SK-N-SH (cell line): Measurements from ENCODE around the gene CPNE8. TPM values are rescaled to one million over a fixed set of nuclear protein-coding genes. Genes with fewer than 3 reads are reported as not detected.

ENCODE experiments used
- CTCF ChIA-PET: fragments of 300-600, 350-600 bp; formaldehyde crosslinking; extraction: SDS; loops from one replicate; lab custom pipeline; 2021; lab: Yijun Ruan, JAX
- POLR2A ChIA-PET: fragments of 350-600 bp; sonication (Branson Sonifier 250); formaldehyde crosslinking; extraction: SDS; loops from one replicate; lab custom pipeline; 2020; ENCODE audit warnings: antibody characterized with exemption, inconsistent platforms; lab: Yijun Ruan, JAX
- DNase-seq: peaks from one replicate; pipeline ENCODE4 v3.0.0; 2012
- H2AFZ ChIP-seq: fragments of 200-600 bp; sonication (generic); 2 replicates; pipeline ENCODE4 v1.8.1; 2016; ENCODE audit warnings: antibody characterized with exemption, mild to moderate bottlenecking, low read depth
- H3F3A ChIP-seq: fragments of 200-600 bp; sonication (generic); replicated peaks from 2 replicates; pipeline ENCODE3; 2016; ENCODE audit warnings: antibody characterized with exemption, mild to moderate bottlenecking; ENCODE audit not compliant: insufficient read depth
- H3K27ac ChIP-seq, 2 experiments: fragments of 200-500 bp in 1 of 2; fragments of 200-600 bp in 1 of 2; sonication (Bioruptor generic) in 1 of 2; sonication (generic), shearing (Covaris generic) in 1 of 2; 2 replicates each; pipeline versions ENCODE4 v1.5.1 to v1.6.1; 2014 to 2016; ENCODE audit warnings: low read depth in 2 of 2, inconsistent platforms in 1 of 2, low read length in 1 of 2, mild to moderate bottlenecking in 1 of 2, mixed read lengths in 1 of 2
- H3K27me3 ChIP-seq: fragments of 200-600 bp; sonication (generic), shearing (Covaris generic); 2 replicates; pipeline ENCODE4 v1.6.1; 2016; ENCODE audit warnings: mixed run types; ENCODE audit not compliant: insufficient read depth
- H3K36me3 ChIP-seq, 2 experiments: fragments of 200-500 bp in 1 of 2; fragments of 200-600 bp in 1 of 2; sonication (Bioruptor generic) in 1 of 2; sonication (generic) in 1 of 2; replicated peaks in 1 of 2; 2 replicates each; pipeline versions ENCODE3 to v1.5.1; 2014 to 2016; ENCODE audit warnings: low read length in 1 of 2, mild to moderate bottlenecking in 1 of 2; ENCODE audit not compliant: insufficient read depth in 2 of 2, control insufficient read depth in 1 of 2
- H3K4me1 ChIP-seq, 2 experiments: fragments of 200-500 bp in 1 of 2; fragments of 200-600 bp in 1 of 2; sonication (Bioruptor generic) in 1 of 2; sonication (generic), shearing (Covaris generic) in 1 of 2; 2 replicates each; pipeline versions ENCODE4 v1.5.1 to v1.6.1; 2014 to 2016; ENCODE audit warnings: low read depth in 1 of 2, low read length in 1 of 2, mixed run types in 1 of 2; ENCODE audit not compliant: insufficient read depth in 2 of 2, control insufficient read depth in 1 of 2
- H3K4me2 ChIP-seq: fragments of 200-600 bp; sonication (generic), shearing (Covaris generic); 2 replicates; pipeline ENCODE4 v1.6.1; 2017; ENCODE audit warnings: mixed run types
- H3K4me3 ChIP-seq, 2 experiments: fragments of 200-500 bp in 1 of 2; fragments of 200-600 bp in 1 of 2; sonication (Bioruptor generic) in 1 of 2; sonication (generic), shearing (Covaris generic) in 1 of 2; 2 replicates each; pipeline versions ENCODE4 v1.5.1 to v1.8.1; 2014 to 2016; ENCODE audit warnings: low read depth in 2 of 2, inconsistent platforms in 1 of 2, low read length in 1 of 2, mild to moderate bottlenecking in 1 of 2, mixed read lengths in 1 of 2, moderate library complexity in 1 of 2
- H3K79me2 ChIP-seq: fragments of 200-600 bp; sonication (generic); 2 replicates; pipeline ENCODE4 v1.8.1; 2017; ENCODE audit warnings: mild to moderate bottlenecking; ENCODE audit not compliant: insufficient read depth
- H3K9ac ChIP-seq: fragments of 200-600 bp; sonication (generic); 2 replicates; pipeline ENCODE4 v1.6.1; 2017; ENCODE audit warnings: mixed run types
- H3K9me2 ChIP-seq: fragments of 200-600 bp; sonication (generic); 2 replicates; pipeline ENCODE4 v1.6.1; 2017; ENCODE audit warnings: mixed run types
- H3K9me3 ChIP-seq: fragments of 200-600 bp; sonication (generic); 2 replicates; pipeline ENCODE4 v1.6.1; 2017; ENCODE audit warnings: mixed run types, mild to moderate bottlenecking, moderate library complexity
- H4K20me1 ChIP-seq: fragments of 200-600 bp; sonication (generic); 2 replicates; pipeline ENCODE4 v1.6.1; 2017; ENCODE audit warnings: mild to moderate bottlenecking, mixed run types; ENCODE audit not compliant: insufficient read depth
- CHD2 ChIP-seq: fragments of 150-350 bp; IDR thresholded peaks from 2 replicates; pipeline ENCODE4 v1.6.1; 2018; ENCODE audit warnings: low read length; ENCODE audit not compliant: partially characterized antibody
- FOXM1 ChIP-seq: IDR thresholded peaks from 2 replicates; pipeline ENCODE4 v1.4.0; 2012; ENCODE audit warnings: low read depth, mild to moderate bottlenecking
- GATA2 ChIP-seq: sonication (generic); formaldehyde crosslinking; IDR thresholded peaks from 2 replicates; pipeline ENCODE4 v1.5.0; 2020; ENCODE audit warnings: mild to moderate bottlenecking, missing genetic modification reagents
- JUND ChIP-seq: IDR thresholded peaks from 2 replicates; pipeline ENCODE4 v1.4.0; 2012
- NFIC ChIP-seq: IDR thresholded peaks from 2 replicates; pipeline ENCODE4 v1.4.0; 2012; ENCODE audit warnings: borderline replicate concordance
- RAD21 ChIP-seq: IDR thresholded peaks from 2 replicates; pipeline ENCODE4 v1.6.1; 2012; ENCODE audit warnings: mild to moderate bottlenecking, low read length
- RCOR1 ChIP-seq: fragments of 150-350 bp; IDR thresholded peaks from 2 replicates; pipeline ENCODE4 v1.6.1; 2017; ENCODE audit warnings: antibody characterized with exemption, low read length
- RXRA ChIP-seq: IDR thresholded peaks from 2 replicates; pipeline ENCODE4 v1.4.0; 2012; ENCODE audit warnings: low read depth, mild to moderate bottlenecking, borderline replicate concordance
- SIN3A ChIP-seq: IDR thresholded peaks from 2 replicates; pipeline ENCODE4 v1.6.1; 2012; ENCODE audit warnings: low read depth, mild to moderate bottlenecking, low read length, moderate library complexity, borderline replicate concordance
- SMC3 ChIP-seq: IDR thresholded peaks from 2 replicates; pipeline ENCODE4 v1.6.1; 2012; ENCODE audit warnings: low read depth, low read length, improper control_type of control experiment
- TAF1 ChIP-seq: IDR thresholded peaks from 2 replicates; pipeline ENCODE4 v1.6.1; 2012; ENCODE audit warnings: low read depth, mild to moderate bottlenecking, low read length, moderate library complexity, borderline replicate concordance
- TCF12 ChIP-seq: IDR thresholded peaks from 2 replicates; pipeline ENCODE4 v1.4.0; 2012
- TEAD4 ChIP-seq: IDR thresholded peaks from 2 replicates; pipeline ENCODE4 v1.4.0; 2012; ENCODE audit warnings: mild to moderate bottlenecking, borderline replicate concordance; ENCODE audit not compliant: insufficient read depth
- YY1 ChIP-seq: IDR thresholded peaks from 2 replicates; pipeline ENCODE4 v1.4.0; 2012; ENCODE audit warnings: low read depth, mild to moderate bottlenecking
- WGBS: methylation state at CpG from one replicate; pipeline ENCODE4 v1.1.6; 2017; ENCODE audit warnings: low lambda C conversion rate; 5-methylcytosine and 5-hydroxymethylcytosine counted together
- polyA plus RNA-seq, 3 experiments: library from polyadenylated mRNA; depleted of rRNA; stranded (reverse); fragments of >200 nt; gene quantifications; 2 replicates each; pipeline ENCODE4 v1.2.3, GENCODE V29; 2012
- TF ChIP-seq, protein P1 (sequence below): fragments of 200-600 bp; sonication (generic); IDR thresholded peaks from 2 replicates; pipeline ENCODE4 v1.6.1; 2017; ENCODE audit warnings: antibody characterized with exemption, mild to moderate bottlenecking, moderate library complexity
- TF ChIP-seq, protein P2 (sequence below): IDR thresholded peaks from 2 replicates; pipeline ENCODE4 v1.4.0; 2012; ENCODE audit warnings: low read depth, borderline replicate concordance
- TF ChIP-seq, protein P3 (sequence below): fragments of 150-350 bp; IDR thresholded peaks from 2 replicates; pipeline ENCODE4 v1.6.1; 2017; ENCODE audit warnings: antibody characterized with exemption, low read length, low read depth, borderline replicate concordance

Gene CPNE8
- polyA plus RNA-seq, 1 of the 3 experiments (the other 2 are of a cell fraction) = not detected

DNA sequence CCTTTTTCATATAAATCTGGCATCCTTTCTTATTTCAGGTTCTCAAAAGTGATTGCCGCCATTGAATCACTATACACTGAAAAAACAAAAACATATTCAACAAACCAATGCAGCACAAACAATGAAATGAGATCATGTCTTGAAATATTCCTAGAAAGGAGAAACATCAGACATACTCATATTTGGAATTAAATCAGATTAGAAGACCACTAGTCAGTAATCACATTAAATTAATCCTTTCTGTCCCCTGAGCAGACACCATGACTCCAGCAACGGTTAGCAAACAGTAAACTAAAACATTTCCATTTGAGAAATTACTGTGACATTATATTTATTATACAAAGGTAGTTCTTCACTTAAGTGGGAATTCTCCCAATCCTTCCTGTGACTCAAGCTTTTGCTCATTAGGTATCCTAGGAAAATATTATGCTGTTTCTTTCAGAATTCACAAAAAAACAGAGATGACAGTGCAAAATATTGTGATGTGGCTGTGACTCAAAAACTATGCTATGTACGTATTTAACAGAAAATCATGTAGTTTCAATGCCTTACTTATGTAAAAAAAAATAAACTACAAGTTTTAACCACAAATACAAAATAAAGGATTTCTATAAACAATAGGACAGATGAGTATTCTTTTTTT is 29.7 kb downstream of the CPNE8 start (continued):
- TF ChIP-seq SIN3A (no peak), FOXM1 (no peak), YY1 (no peak)

DNA sequence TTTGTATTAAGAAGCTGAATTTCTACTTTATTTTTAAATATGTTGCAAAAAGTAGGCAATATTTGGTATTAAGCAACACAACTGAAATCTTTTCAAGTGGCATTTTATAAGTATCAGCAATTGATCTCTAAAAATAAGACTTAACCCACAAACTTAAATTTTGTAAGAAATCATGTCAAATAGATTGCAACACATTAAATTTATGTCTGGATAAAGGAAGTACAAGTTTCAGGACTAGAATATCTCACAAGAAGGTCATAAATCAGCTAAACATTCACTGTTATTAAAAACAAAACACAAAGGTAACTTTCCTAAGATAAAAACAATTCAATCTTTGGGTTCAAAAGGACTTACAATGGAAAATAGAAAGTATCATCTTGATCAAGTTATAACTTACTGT is 32.8 kb downstream of the CPNE8 start:
- TF ChIP-seq GATA2 (CRISPR knock-in tag) = no peak
- TF ChIP-seq, protein P1, sequence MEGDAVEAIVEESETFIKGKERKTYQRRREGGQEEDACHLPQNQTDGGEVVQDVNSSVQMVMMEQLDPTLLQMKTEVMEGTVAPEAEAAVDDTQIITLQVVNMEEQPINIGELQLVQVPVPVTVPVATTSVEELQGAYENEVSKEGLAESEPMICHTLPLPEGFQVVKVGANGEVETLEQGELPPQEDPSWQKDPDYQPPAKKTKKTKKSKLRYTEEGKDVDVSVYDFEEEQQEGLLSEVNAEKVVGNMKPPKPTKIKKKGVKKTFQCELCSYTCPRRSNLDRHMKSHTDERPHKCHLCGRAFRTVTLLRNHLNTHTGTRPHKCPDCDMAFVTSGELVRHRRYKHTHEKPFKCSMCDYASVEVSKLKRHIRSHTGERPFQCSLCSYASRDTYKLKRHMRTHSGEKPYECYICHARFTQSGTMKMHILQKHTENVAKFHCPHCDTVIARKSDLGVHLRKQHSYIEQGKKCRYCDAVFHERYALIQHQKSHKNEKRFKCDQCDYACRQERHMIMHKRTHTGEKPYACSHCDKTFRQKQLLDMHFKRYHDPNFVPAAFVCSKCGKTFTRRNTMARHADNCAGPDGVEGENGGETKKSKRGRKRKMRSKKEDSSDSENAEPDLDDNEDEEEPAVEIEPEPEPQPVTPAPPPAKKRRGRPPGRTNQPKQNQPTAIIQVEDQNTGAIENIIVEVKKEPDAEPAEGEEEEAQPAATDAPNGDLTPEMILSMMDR = no peak
- TF ChIP-seq FOXM1 = no peak
- TF ChIP-seq RXRA = no peak
- no peak for TF ChIP-seq RCOR1
- no peak for TF ChIP-seq NFIC
- TF ChIP-seq CHD2 = no peak
- TF ChIP-seq, all 33 proteins: peak for 0
- H4K20me1 ChIP-seq = no peaks in the 10 kb centered on the region
- H3K27ac ChIP-seq = no peak overlapping the region
- H2AFZ ChIP-seq = no peak overlapping the region
- H3K4me2 ChIP-seq = no peak overlapping the region
- H3K27me3 ChIP-seq = no peaks in the 10 kb centered on the region
- no peaks in the 10 kb centered on the region for H3K36me3 ChIP-seq
- H3K9me2 ChIP-seq = no peaks in the 10 kb centered on the region
- ChIA-PET CTCF (interaction anchor here (1.1 kb wide), 1 partner anchor 49 kb away, joined by 3 read pairs; no protein-coding TSS in a partner anchor), POLR2A (no interaction called here)
- H3K4me3 ChIP-seq = no peak overlapping the region
- H3K9me3 ChIP-seq = no peaks in the 10 kb centered on the region
- DNase-seq = no peak
- H3K9ac ChIP-seq = no peak overlapping the region
- H3K4me1 ChIP-seq = no peaks in the 10 kb centered on the region; a peak in 1 of 4 replicates
- H3K79me2 ChIP-seq = no peaks in the 10 kb centered on the region
- no peaks in the 10 kb centered on the region for H3F3A ChIP-seq

DNA sequence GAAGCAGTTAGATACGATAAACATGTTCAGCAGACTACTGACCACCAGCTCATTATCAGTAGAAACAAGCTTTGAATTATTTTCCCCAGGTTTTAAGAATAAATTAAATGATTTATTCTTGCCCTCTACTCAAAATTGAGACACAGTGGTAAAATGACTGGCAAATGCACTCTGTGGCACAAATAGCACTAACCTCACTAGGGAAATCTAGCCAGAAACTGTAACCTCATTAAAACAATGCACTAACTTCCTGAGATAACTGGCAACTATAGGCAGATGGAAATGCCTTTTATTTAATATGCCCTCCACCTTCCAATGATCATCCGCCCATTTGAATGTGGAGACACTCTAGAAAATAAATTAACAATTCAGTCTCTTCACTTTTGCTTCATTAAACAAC is 33.2 kb downstream of the CPNE8 start:
- Histone ChIP-seq H3K9ac (no peak overlapping the region), H3K4me3 (no peak overlapping the region), H3K9me2 (no peaks in the 10 kb centered on the region), H3K27me3 (no peaks in the 10 kb centered on the region), H2AFZ (no peak overlapping the region), H3K4me1 (no peaks in the 10 kb centered on the region; a peak in 1 of 4 replicates), H3K4me2 (no peak overlapping the region), H3K79me2 (no peaks in the 10 kb centered on the region), H3K36me3 (no peaks in the 10 kb centered on the region), H4K20me1 (no peaks in the 10 kb centered on the region), H3K9me3 (no peaks in the 10 kb centered on the region), H3K27ac (no peak overlapping the region), H3F3A (no peaks in the 10 kb centered on the region)
- WGBS = 48% methylated on average over 2 of the region's 2 CpGs
- CTCF ChIA-PET = interaction anchor here (1.1 kb wide), 1 partner anchor 49 kb away, joined by 3 read pairs; no protein-coding TSS in a partner anchor
- POLR2A ChIA-PET = no interaction called here
- DNase-seq = peak; percentile 6
- TF ChIP-seq TEAD4 (no peak), RCOR1 (no peak), JUND (no peak), YY1 (no peak), TCF12 (no peak), RAD21 (no peak), SMC3 (no peak), GATA2 (CRISPR knock-in tag) (no peak), TAF1 (no peak), SIN3A (no peak)
- TF ChIP-seq, protein P1 = no peak
- TF ChIP-seq, protein P2, sequence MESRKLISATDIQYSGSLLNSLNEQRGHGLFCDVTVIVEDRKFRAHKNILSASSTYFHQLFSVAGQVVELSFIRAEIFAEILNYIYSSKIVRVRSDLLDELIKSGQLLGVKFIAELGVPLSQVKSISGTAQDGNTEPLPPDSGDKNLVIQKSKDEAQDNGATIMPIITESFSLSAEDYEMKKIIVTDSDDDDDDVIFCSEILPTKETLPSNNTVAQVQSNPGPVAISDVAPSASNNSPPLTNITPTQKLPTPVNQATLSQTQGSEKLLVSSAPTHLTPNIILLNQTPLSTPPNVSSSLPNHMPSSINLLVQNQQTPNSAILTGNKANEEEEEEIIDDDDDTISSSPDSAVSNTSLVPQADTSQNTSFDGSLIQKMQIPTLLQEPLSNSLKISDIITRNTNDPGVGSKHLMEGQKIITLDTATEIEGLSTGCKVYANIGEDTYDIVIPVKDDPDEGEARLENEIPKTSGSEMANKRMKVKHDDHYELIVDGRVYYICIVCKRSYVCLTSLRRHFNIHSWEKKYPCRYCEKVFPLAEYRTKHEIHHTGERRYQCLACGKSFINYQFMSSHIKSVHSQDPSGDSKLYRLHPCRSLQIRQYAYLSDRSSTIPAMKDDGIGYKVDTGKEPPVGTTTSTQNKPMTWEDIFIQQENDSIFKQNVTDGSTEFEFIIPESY = no peak
- TF ChIP-seq, protein P3, sequence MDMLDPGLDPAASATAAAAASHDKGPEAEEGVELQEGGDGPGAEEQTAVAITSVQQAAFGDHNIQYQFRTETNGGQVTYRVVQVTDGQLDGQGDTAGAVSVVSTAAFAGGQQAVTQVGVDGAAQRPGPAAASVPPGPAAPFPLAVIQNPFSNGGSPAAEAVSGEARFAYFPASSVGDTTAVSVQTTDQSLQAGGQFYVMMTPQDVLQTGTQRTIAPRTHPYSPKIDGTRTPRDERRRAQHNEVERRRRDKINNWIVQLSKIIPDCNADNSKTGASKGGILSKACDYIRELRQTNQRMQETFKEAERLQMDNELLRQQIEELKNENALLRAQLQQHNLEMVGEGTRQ = no peak
